Loucy (cell line): Measurements from ENCODE around the gene RPL4.

Source experiments
- CTCF ChIP-seq: fragments of 200-600 bp; sonication (generic); conservative IDR thresholded peaks from 2 replicates; pipeline ENCODE4 v1.5.1; 2014; ENCODE audit warnings: mild to moderate bottlenecking, antibody characterized with exemption, low read length
- EZH2phosphoT487 ChIP-seq: fragments of 200-600 bp; IDR thresholded peaks from 2 replicates; pipeline ENCODE4 v1.6.1; 2018; ENCODE audit warnings: antibody characterized with exemption, mild to moderate bottlenecking, moderate library complexity, borderline replicate concordance

DNA sequence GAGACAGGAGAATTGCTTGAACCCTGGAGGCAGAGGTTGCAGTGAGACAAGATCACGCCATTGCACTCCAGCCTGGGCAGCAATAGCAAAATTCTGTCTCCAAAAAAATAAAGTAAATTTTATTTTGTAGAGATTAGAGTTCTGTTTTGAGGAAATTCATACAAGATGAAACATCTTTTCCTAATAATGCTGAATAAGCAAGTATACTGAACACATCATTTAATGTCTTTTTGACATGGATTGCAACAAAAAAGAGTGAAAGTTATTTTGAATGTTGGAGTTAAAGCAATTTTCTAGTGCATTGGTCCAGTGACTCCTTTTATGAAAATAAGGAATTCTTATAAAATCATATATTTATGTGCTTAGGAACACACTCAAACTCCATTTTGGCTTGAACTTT lies 40.6 kb upstream of the RPL4 start:
- TF ChIP-seq CTCF (no peak), EZH2phosphoT487 (no peak)
